HEK293 (cell line): Measurements from ENCODE around the gene GLI1.

Source experiments
- GLIS1 ChIP-seq: fragments of 450-650 bp; formaldehyde crosslinking; IDR thresholded peaks from 2 replicates; pipeline ENCODE4 v1.5.1; 2016; ENCODE audit warnings: missing biosample characterization, missing genetic modification characterization
- KLF8 ChIP-seq: fragments of 450-650 bp; formaldehyde crosslinking; IDR thresholded peaks from 2 replicates; pipeline ENCODE4 v1.5.1; 2016; ENCODE audit warnings: missing biosample characterization, missing genetic modification characterization
- ZNF544 ChIP-seq: fragments of 450-650 bp; formaldehyde crosslinking; IDR thresholded peaks from 2 replicates; pipeline ENCODE4 v1.5.0; 2017; ENCODE audit warnings: missing biosample characterization, missing genetic modification characterization
- TF ChIP-seq, protein P1 (sequence below): fragments of 450-650 bp; formaldehyde crosslinking; IDR thresholded peaks from 2 replicates; pipeline ENCODE4 v1.5.1; 2017; ENCODE audit warnings: missing biosample characterization, missing genetic modification characterization
- TF ChIP-seq, protein P2 (sequence below): fragments of 450-650 bp; formaldehyde crosslinking; IDR thresholded peaks from 2 replicates; pipeline ENCODE4 v1.5.1; 2016; ENCODE audit warnings: missing biosample characterization, missing genetic modification characterization, low read depth
- TF ChIP-seq, protein P3 (sequence below): fragments of 450-650 bp; formaldehyde crosslinking; IDR thresholded peaks from 2 replicates; pipeline ENCODE4 v1.5.1; 2016; ENCODE audit warnings: missing biosample characterization, missing genetic modification characterization
- TF ChIP-seq, protein P4 (sequence below): sonication (generic); formaldehyde crosslinking; IDR thresholded peaks from 2 replicates; pipeline ENCODE4 v1.8.1; 2022; ENCODE audit warnings: mild to moderate bottlenecking, moderate library complexity, missing genetic modification reagents
- TF ChIP-seq, protein P5 (sequence below): fragments of 450-650 bp; formaldehyde crosslinking; IDR thresholded peaks from 2 replicates; pipeline ENCODE4 v1.5.1; 2016; ENCODE audit warnings: missing biosample characterization, missing genetic modification characterization
- TF ChIP-seq, protein P6 (sequence below): IDR thresholded peaks from 2 replicates; pipeline ENCODE4 v1.6.1; 2011; ENCODE audit warnings: mild to moderate bottlenecking, low read depth, low read length, borderline replicate concordance
- TF ChIP-seq, protein P7 (sequence below): fragments of 450-650 bp; formaldehyde crosslinking; IDR thresholded peaks from 2 replicates; pipeline ENCODE4 v1.5.1; 2016; ENCODE audit warnings: missing biosample characterization, missing genetic modification characterization

DNA sequence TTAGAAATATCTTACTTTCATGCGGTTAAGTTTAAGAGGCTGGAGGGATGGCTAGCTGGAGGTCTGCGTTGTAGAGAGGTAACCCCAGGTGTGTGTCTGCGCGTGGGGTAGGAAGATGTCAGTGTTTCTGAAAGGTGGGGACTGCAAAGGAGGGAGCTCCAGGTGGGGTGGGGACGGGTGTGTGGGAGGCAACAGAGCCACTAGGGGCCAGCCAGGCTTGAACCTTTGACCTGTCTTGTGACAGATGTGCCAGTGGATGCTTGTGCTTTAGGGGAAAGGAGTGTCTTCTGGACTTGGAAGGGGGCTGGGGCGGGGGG, 841 bp downstream of the GLI1 start:
- TF ChIP-seq GLIS1 (tag by site-specific recombination) = peak; percentile 96
- TF ChIP-seq, protein P1, sequence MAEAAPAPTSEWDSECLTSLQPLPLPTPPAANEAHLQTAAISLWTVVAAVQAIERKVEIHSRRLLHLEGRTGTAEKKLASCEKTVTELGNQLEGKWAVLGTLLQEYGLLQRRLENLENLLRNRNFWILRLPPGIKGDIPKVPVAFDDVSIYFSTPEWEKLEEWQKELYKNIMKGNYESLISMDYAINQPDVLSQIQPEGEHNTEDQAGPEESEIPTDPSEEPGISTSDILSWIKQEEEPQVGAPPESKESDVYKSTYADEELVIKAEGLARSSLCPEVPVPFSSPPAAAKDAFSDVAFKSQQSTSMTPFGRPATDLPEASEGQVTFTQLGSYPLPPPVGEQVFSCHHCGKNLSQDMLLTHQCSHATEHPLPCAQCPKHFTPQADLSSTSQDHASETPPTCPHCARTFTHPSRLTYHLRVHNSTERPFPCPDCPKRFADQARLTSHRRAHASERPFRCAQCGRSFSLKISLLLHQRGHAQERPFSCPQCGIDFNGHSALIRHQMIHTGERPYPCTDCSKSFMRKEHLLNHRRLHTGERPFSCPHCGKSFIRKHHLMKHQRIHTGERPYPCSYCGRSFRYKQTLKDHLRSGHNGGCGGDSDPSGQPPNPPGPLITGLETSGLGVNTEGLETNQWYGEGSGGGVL (tag by site-specific recombination) = no peak
- TF ChIP-seq, protein P2, sequence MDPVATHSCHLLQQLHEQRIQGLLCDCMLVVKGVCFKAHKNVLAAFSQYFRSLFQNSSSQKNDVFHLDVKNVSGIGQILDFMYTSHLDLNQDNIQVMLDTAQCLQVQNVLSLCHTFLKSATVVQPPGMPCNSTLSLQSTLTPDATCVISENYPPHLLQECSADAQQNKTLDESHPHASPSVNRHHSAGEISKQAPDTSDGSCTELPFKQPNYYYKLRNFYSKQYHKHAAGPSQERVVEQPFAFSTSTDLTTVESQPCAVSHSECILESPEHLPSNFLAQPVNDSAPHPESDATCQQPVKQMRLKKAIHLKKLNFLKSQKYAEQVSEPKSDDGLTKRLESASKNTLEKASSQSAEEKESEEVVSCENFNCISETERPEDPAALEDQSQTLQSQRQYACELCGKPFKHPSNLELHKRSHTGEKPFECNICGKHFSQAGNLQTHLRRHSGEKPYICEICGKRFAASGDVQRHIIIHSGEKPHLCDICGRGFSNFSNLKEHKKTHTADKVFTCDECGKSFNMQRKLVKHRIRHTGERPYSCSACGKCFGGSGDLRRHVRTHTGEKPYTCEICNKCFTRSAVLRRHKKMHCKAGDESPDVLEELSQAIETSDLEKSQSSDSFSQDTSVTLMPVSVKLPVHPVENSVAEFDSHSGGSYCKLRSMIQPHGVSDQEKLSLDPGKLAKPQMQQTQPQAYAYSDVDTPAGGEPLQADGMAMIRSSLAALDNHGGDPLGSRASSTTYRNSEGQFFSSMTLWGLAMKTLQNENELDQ (tag by site-specific recombination) = no peak
- TF ChIP-seq, protein P3, sequence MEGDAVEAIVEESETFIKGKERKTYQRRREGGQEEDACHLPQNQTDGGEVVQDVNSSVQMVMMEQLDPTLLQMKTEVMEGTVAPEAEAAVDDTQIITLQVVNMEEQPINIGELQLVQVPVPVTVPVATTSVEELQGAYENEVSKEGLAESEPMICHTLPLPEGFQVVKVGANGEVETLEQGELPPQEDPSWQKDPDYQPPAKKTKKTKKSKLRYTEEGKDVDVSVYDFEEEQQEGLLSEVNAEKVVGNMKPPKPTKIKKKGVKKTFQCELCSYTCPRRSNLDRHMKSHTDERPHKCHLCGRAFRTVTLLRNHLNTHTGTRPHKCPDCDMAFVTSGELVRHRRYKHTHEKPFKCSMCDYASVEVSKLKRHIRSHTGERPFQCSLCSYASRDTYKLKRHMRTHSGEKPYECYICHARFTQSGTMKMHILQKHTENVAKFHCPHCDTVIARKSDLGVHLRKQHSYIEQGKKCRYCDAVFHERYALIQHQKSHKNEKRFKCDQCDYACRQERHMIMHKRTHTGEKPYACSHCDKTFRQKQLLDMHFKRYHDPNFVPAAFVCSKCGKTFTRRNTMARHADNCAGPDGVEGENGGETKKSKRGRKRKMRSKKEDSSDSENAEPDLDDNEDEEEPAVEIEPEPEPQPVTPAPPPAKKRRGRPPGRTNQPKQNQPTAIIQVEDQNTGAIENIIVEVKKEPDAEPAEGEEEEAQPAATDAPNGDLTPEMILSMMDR = no peak
- TF ChIP-seq KLF8 (tag by site-specific recombination) = peak; percentile 63
- TF ChIP-seq, protein P4, sequence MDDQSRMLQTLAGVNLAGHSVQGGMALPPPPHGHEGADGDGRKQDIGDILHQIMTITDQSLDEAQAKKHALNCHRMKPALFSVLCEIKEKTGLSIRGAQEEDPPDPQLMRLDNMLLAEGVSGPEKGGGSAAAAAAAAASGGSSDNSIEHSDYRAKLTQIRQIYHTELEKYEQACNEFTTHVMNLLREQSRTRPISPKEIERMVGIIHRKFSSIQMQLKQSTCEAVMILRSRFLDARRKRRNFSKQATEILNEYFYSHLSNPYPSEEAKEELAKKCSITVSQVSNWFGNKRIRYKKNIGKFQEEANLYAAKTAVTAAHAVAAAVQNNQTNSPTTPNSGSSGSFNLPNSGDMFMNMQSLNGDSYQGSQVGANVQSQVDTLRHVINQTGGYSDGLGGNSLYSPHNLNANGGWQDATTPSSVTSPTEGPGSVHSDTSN (CRISPR knock-in tag) = no peak
- no peak for TF ChIP-seq ZNF544 (tag by site-specific recombination)
- TF ChIP-seq, protein P5, sequence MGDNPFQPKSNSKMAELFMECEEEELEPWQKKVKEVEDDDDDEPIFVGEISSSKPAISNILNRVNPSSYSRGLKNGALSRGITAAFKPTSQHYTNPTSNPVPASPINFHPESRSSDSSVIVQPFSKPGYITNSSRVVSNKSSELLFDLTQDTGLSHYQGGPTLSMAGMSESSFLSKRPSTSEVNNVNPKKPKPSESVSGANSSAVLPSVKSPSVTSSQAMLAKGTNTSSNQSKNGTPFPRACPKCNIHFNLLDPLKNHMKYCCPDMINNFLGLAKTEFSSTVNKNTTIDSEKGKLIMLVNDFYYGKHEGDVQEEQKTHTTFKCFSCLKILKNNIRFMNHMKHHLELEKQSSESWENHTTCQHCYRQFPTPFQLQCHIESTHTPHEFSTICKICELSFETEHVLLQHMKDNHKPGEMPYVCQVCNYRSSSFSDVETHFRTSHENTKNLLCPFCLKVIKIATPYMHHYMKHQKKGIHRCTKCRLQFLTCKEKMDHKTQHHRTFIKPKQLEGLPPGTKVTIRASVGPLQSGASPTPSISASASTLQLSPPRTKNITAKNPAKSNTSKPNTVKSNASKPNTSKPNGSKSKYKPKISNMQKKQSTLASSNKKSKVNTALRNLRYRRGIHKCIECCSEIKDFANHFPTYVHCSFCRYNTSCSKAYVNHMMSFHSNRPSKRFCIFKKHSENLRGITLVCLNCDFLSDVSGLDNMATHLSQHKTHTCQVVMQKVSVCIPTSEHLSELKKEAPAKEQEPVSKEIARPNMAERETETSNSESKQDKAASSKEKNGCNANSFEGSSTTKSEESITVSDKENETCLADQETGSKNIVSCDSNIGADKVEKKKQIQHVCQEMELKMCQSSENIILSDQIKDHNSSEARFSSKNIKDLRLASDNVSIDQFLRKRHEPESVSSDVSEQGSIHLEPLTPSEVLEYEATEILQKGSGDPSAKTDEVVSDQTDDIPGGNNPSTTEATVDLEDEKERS (tag by site-specific recombination) = no peak
- TF ChIP-seq, protein P6, sequence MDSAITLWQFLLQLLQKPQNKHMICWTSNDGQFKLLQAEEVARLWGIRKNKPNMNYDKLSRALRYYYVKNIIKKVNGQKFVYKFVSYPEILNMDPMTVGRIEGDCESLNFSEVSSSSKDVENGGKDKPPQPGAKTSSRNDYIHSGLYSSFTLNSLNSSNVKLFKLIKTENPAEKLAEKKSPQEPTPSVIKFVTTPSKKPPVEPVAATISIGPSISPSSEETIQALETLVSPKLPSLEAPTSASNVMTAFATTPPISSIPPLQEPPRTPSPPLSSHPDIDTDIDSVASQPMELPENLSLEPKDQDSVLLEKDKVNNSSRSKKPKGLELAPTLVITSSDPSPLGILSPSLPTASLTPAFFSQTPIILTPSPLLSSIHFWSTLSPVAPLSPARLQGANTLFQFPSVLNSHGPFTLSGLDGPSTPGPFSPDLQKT = no peak
- TF ChIP-seq, protein P7, sequence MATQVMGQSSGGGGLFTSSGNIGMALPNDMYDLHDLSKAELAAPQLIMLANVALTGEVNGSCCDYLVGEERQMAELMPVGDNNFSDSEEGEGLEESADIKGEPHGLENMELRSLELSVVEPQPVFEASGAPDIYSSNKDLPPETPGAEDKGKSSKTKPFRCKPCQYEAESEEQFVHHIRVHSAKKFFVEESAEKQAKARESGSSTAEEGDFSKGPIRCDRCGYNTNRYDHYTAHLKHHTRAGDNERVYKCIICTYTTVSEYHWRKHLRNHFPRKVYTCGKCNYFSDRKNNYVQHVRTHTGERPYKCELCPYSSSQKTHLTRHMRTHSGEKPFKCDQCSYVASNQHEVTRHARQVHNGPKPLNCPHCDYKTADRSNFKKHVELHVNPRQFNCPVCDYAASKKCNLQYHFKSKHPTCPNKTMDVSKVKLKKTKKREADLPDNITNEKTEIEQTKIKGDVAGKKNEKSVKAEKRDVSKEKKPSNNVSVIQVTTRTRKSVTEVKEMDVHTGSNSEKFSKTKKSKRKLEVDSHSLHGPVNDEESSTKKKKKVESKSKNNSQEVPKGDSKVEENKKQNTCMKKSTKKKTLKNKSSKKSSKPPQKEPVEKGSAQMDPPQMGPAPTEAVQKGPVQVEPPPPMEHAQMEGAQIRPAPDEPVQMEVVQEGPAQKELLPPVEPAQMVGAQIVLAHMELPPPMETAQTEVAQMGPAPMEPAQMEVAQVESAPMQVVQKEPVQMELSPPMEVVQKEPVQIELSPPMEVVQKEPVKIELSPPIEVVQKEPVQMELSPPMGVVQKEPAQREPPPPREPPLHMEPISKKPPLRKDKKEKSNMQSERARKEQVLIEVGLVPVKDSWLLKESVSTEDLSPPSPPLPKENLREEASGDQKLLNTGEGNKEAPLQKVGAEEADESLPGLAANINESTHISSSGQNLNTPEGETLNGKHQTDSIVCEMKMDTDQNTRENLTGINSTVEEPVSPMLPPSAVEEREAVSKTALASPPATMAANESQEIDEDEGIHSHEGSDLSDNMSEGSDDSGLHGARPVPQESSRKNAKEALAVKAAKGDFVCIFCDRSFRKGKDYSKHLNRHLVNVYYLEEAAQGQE (tag by site-specific recombination) = no peak
